GM12865 (cell line): ENCODE results near the gene CADM2.

Experiments used
- DNase-seq: peaks from one replicate; pipeline ENCODE4 v3.0.0; 2010; ENCODE audit warnings: low read depth
- H3K4me3 ChIP-seq: 2 replicates; pipeline ENCODE4 v1.5.1; 2011; ENCODE audit warnings: mild to moderate bottlenecking, low read depth, low read length, control low read depth
- CTCF ChIP-seq: IDR thresholded peaks from 2 replicates; pipeline ENCODE4 v1.5.1; 2011; ENCODE audit warnings: low read length, control low read depth, low read depth, inconsistent platforms; ENCODE audit not compliant: insufficient read depth; ENCODE audit errors: missing control alignments

Gene CADM2

GRCh38 chr3:85176799-85177198 is 218.0 kb downstream of the CADM2 start:
- no peak for TF ChIP-seq CTCF
- H3K4me3 ChIP-seq, result no peak overlapping the region
- DNase-seq, result no peak

- no peak for DNase-seq
- TF ChIP-seq CTCF, result no peak
- H3K4me3 ChIP-seq, result no peak overlapping the region
Measured at GRCh38 chr3:85182975-85183752, 224.4 kb downstream of the CADM2 start.

GRCh38 chr3:85185495-85185894 is 226.7 kb downstream of the CADM2 start:
- H3K4me3 ChIP-seq, result no peak overlapping the region
- no peak for DNase-seq
- no peak for TF ChIP-seq CTCF

GRCh38 chr3:85189731-85190130 is 230.9 kb downstream of the CADM2 start:
- DNase-seq, result no peak
- no peak for TF ChIP-seq CTCF
- no peak overlapping the region for H3K4me3 ChIP-seq

- no peak for TF ChIP-seq CTCF
- H3K4me3 ChIP-seq, result no peak overlapping the region
- no peak for DNase-seq
Measured at GRCh38 chr3:85193565-85193964, 234.8 kb downstream of the CADM2 start.

GRCh38 chr3:85208650-85209049 is 249.9 kb downstream of the CADM2 start:
- TF ChIP-seq CTCF, result no peak
- no peak for DNase-seq
- H3K4me3 ChIP-seq, result no peak overlapping the region

- no peak for DNase-seq
- no peak overlapping the region for H3K4me3 ChIP-seq
- TF ChIP-seq CTCF, result no peak
Measured at GRCh38 chr3:85210540-85210939, 251.8 kb downstream of the CADM2 start.
